Dendritic cell treated with granulocyte-macrophage colony-stimulating factor and Interleukin-4, amounts not matched to agents 40 ng/mL and 50 ng/mL, for 4 days (primary cell): ENCODE data around the gene EIF2B5.
"Not testable (repeated sequence)": the region's sequence is repeated elsewhere in the genome, so short reads cannot be mapped to it uniquely, and the experiment has no call there.

Experiments used
- H3K27ac Mint-ChIP-seq: one replicate; pipeline ENCODE4 v1.8.0; 2022; ENCODE audit warnings: mild to moderate bottlenecking, mixed read lengths
- H3K27me3 Mint-ChIP-seq: one replicate; pipeline ENCODE4 v1.8.0; 2022; ENCODE audit warnings: mild to moderate bottlenecking, mixed read lengths
- H3K36me3 Mint-ChIP-seq: one replicate; pipeline ENCODE4 v1.8.0; 2022; ENCODE audit warnings: low read depth, mixed read lengths
- H3K4me1 Mint-ChIP-seq: one replicate; pipeline ENCODE4 v1.8.0; 2022; ENCODE audit warnings: low read depth, mixed read lengths
- H3K4me3 Mint-ChIP-seq: one replicate; pipeline ENCODE4 v1.8.0; 2022; ENCODE audit warnings: mild to moderate bottlenecking, moderate library complexity, mixed read lengths
- H3K9me3 Mint-ChIP-seq: one replicate; pipeline ENCODE4 v1.8.0; 2022; ENCODE audit warnings: mixed read lengths
- intact Hi-C: fragments of 100-400 bp; cut with micrococcal nuclease; formaldehyde crosslinking; loops from one replicate; pipeline ENCODE4 v1.15.0; 2022

EIF2B5 gene

GRCh38 chr3:184133840-184134745, 1.1 kb upstream of the EIF2B5 start:
- Mint-ChIP-seq H3K36me3 (peaks cover 29% of the 10 kb centered on the region), H3K4me1 (peaks cover 27% of the 10 kb centered on the region), H3K4me3 (peak overlapping the region; percentile 95), H3K27me3 (no peaks in the 10 kb centered on the region), H3K9me3 (no peaks in the 10 kb centered on the region), H3K27ac (peak overlapping the region; percentile 87)
- intact Hi-C loops = loop anchor here (2.0 to 10.0 kb wide), 3 partner anchors 53 to 239 kb away; partner anchors contain the start of genes ABCF3 and PSMD2

DNA sequence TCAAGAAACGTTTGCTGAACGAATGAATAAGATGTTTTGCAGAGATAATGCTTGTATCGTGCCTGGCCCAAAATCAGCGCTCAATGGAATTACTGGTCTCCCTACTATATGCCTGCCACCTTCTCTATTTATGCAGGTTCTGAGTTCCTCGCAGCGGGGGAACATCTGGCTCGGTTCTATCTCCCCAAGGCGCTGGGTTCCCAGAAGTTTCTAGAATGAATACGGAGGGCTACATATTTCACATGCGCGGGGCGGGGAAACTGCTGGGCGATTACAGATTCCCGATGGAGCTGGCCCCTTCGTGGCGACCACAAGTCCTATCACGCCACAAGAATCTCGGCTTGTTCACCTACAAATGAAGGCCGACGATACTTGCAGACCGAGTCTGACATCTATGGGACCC, 411 bp upstream of the EIF2B5 start:
- Mint-ChIP-seq H3K36me3 (peaks cover 35% of the 10 kb centered on the region), H3K27me3 (no peaks in the 10 kb centered on the region), H3K4me1 (peaks cover 27% of the 10 kb centered on the region), H3K9me3 (no peaks in the 10 kb centered on the region), H3K27ac (peak overlapping the region; percentile 87), H3K4me3 (peak overlapping the region; percentile 95)
- intact Hi-C loops = loop anchor here (1.0 to 10.0 kb wide), 6 partner anchors 21 to 240 kb away; partner anchors contain the start of genes ABCF3, AP2M1, DVL3 and EEF1AKMT4

- Mint-ChIP-seq H3K27ac (peak overlapping the region; percentile 87), H3K4me1 (peaks cover 27% of the 10 kb centered on the region), H3K4me3 (peak overlapping the region; percentile 95), H3K27me3 (no peaks in the 10 kb centered on the region), H3K36me3 (peaks cover 47% of the 10 kb centered on the region), H3K9me3 (no peaks in the 10 kb centered on the region)
- intact Hi-C loops = loop anchor here (1.0 to 10.0 kb wide), 6 partner anchors 19 to 241 kb away; partner anchors contain the start of genes ABCF3, AP2M1, DVL3 and EEF1AKMT4
Measured at GRCh38 chr3:184135911-184136260, 728 bp downstream of the EIF2B5 start.

DNA sequence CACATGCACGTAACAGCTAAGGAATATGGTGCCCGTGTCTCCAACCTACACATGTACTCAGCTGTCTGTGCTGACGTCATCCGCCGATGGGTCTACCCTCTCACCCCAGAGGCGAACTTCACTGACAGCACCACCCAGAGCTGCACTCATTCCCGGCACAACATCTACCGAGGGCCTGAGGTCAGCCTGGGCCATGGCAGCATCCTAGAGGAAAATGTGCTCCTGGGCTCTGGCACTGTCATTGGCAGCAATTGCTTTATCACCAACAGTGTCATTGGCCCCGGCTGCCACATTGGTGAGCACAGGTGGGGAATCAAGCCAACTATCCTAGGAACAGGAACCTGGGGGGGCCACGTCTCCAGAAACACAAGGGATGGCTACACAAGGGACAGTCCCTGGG, 5.3 kb downstream of the EIF2B5 start:
- Mint-ChIP-seq H3K9me3 (no peaks in the 10 kb centered on the region), H3K4me1 (peaks cover 22% of the 10 kb centered on the region), H3K27me3 (no peaks in the 10 kb centered on the region), H3K4me3 (no peak overlapping the region), H3K27ac (no peak overlapping the region), H3K36me3 (peaks cover 84% of the 10 kb centered on the region)
- intact Hi-C loops = no loop called here

DNA sequence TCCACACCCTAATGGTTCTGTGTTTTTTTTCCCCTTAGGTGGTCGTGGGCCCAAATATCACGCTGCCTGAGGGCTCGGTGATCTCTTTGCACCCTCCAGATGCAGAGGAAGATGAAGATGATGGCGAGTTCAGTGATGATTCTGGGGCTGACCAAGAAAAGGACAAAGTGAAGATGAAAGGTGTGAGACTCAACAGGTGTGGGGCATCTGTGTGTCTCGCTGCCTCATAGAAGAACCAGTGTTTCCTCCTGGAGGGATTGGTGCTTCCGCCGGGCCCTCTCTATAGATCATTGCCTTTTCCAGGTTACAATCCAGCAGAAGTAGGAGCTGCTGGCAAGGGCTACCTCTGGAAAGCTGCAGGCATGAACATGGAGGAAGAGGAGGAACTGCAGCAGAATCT, 7.0 kb downstream of the EIF2B5 start:
- intact Hi-C loops = no loop called here
- Mint-ChIP-seq H3K9me3 (no peaks in the 10 kb centered on the region), H3K36me3 (peaks cover 98% of the 10 kb centered on the region), H3K27me3 (no peaks in the 10 kb centered on the region), H3K4me1 (peaks cover 8% of the 10 kb centered on the region), H3K27ac (no peak overlapping the region), H3K4me3 (no peak overlapping the region)

GRCh38 chr3:184143327-184143726, 8.2 kb downstream of the EIF2B5 start:
- H3K36me3 Mint-ChIP-seq = peaks cover 86% of the 10 kb centered on the region
- H3K9me3 Mint-ChIP-seq = no peaks in the 10 kb centered on the region
- H3K4me1 Mint-ChIP-seq = no peaks in the 10 kb centered on the region
- H3K4me3 Mint-ChIP-seq = no peak overlapping the region
- no peak overlapping the region for H3K27ac Mint-ChIP-seq
- intact Hi-C loops = no loop called here
- no peaks in the 10 kb centered on the region for H3K27me3 Mint-ChIP-seq

DNA sequence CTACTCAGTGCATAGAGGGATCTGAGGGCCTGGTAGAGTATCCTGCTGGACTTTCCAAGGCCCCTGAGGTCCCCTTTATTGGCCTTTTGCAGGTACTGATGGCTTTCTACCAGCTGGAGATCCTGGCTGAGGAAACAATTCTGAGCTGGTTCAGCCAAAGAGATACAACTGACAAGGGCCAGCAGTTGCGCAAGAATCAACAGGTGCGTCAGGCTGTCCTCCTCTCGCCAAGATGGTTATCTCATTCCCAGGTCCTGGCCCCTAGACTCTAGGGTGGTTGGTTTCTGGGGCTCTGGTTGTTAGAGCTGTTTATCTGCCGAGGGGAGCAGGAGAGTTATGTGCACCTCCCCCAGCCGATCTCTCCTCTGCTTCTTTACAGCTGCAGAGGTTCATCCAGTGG, 9.3 kb downstream of the EIF2B5 start:
- Mint-ChIP-seq H3K4me1 (no peaks in the 10 kb centered on the region), H3K27ac (no peak overlapping the region), H3K9me3 (no peaks in the 10 kb centered on the region), H3K27me3 (no peaks in the 10 kb centered on the region), H3K36me3 (peaks cover 75% of the 10 kb centered on the region), H3K4me3 (no peak overlapping the region)
- intact Hi-C loops = no loop called here

DNA sequence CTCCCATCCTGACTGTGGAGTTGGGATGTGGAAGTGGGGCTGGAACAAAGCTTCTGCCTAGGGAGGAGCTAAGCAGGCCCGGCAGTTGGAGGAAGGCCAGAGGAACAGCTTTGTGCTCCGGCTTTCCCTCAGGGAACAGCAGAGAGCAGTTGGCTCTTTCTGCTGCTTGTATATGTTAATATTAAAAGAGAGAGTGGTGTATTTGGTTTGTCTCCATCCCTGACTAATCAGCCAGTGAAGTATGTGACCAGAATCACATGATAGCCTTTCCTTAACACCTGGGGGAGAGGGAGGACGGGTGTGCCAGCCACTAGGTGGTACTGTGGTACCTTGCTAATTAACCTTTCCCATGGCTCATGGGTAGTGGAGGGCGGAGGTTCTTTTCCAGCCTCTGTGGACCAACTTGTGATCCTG, 10.0 kb downstream of the EIF2B5 start:
- H3K9me3 Mint-ChIP-seq = no peaks in the 10 kb centered on the region
- H3K27me3 Mint-ChIP-seq = no peaks in the 10 kb centered on the region
- H3K4me3 Mint-ChIP-seq = no peak overlapping the region
- intact Hi-C loops = no loop called here
- H3K27ac Mint-ChIP-seq = no peak overlapping the region
- H3K4me1 Mint-ChIP-seq = no peaks in the 10 kb centered on the region
- H3K36me3 Mint-ChIP-seq = peaks cover 69% of the 10 kb centered on the region

GRCh38 chr3:184145751-184146270, 10.7 kb downstream of the EIF2B5 start:
- Mint-ChIP-seq H3K36me3 (peaks cover 62% of the 10 kb centered on the region), H3K27ac (no peak overlapping the region), H3K4me1 (no peaks in the 10 kb centered on the region), H3K9me3 (no peaks in the 10 kb centered on the region), H3K4me3 (no peak overlapping the region), H3K27me3 (no peaks in the 10 kb centered on the region)
- intact Hi-C loops = no loop called here

GRCh38 chr3:184148076-184148475, 12.9 kb downstream of the EIF2B5 start:
- H3K36me3 Mint-ChIP-seq = peaks cover 39% of the 10 kb centered on the region
- H3K27ac Mint-ChIP-seq = no peak overlapping the region
- no peaks in the 10 kb centered on the region for H3K27me3 Mint-ChIP-seq
- intact Hi-C loops = no loop called here
- no peak overlapping the region for H3K4me3 Mint-ChIP-seq
- H3K4me1 Mint-ChIP-seq = no peaks in the 10 kb centered on the region
- no peaks in the 10 kb centered on the region for H3K9me3 Mint-ChIP-seq

GRCh38 chr3:184149123-184149522, 14.0 kb downstream of the EIF2B5 start:
- Mint-ChIP-seq H3K4me1 (no peaks in the 10 kb centered on the region), H3K9me3 (no peaks in the 10 kb centered on the region), H3K36me3 (peaks cover 28% of the 10 kb centered on the region), H3K4me3 (no peak overlapping the region), H3K27me3 (no peaks in the 10 kb centered on the region), H3K27ac (no peak overlapping the region)
- intact Hi-C loops = no loop called here

GRCh38 chr3:184149770-184150169, 14.6 kb downstream of the EIF2B5 start:
- intact Hi-C loops, H3K4me3 Mint-ChIP-seq, H3K4me1 Mint-ChIP-seq, H3K27me3 Mint-ChIP-seq, H3K27ac Mint-ChIP-seq, H3K9me3 Mint-ChIP-seq: not testable (repeated sequence)
- H3K36me3 Mint-ChIP-seq = peaks cover 22% of the 10 kb centered on the region

- H3K27me3 Mint-ChIP-seq = no peaks in the 10 kb centered on the region
- peaks cover 10% of the 10 kb centered on the region for H3K36me3 Mint-ChIP-seq
- intact Hi-C loops = loop anchor here (1.0 kb wide), 1 partner anchor 20 kb away; the partner anchor contains the start of gene EIF2B5
- H3K4me3 Mint-ChIP-seq = peak within 1 kb of the TSS; percentile 96
- H3K9me3 Mint-ChIP-seq = no peaks in the 10 kb centered on the region
- peak within 1 kb of the TSS; percentile 87 for H3K27ac Mint-ChIP-seq
- H3K4me1 Mint-ChIP-seq = peaks cover 40% of the 10 kb centered on the region
Measured at GRCh38 chr3:184154885-184155643, 19.9 kb downstream of the EIF2B5 start, which contains the start of gene DVL3. TSS of gene DVL3 (plus strand) at chr3:184155377. CDS start at chr3:184155636, 259 bp downstream.
